Thyroid gland (tissue), 4 donors: ENCODE data around the gene FKBP9. TPM values are rescaled to one million over a fixed set of nuclear protein-coding genes. Genes with fewer than 3 reads are reported as not detected.

ENCODE experiments used
- DNase-seq, 2 donors: peaks; one replicate each; pipeline ENCODE4 v3.0.0-alpha.2; 2019
- H3K27ac ChIP-seq, 3 donors: fragments of 200-600 bp; sonication (generic); 1 replicate in 2 of 3; 2 replicates in 1 of 3; pipeline ENCODE4 v1.5.1; 2016 to 2019; ENCODE audit warnings: mild to moderate bottlenecking in 1 of 3, moderate library complexity in 1 of 3
- H3K27me3 ChIP-seq: fragments of 200-600 bp; sonication (generic); one replicate; pipeline ENCODE4 v1.5.1; 2019
- H3K36me3 ChIP-seq, 2 donors: fragments of 200-600 bp; sonication (generic); one replicate each; pipeline ENCODE4 v1.5.1; 2016 to 2019
- H3K4me1 ChIP-seq, 2 donors: fragments of 200-600 bp; sonication (generic); one replicate each; pipeline ENCODE4 v1.5.1; 2017 to 2019
- H3K4me3 ChIP-seq, 3 donors: fragments of 200-600 bp; sonication (generic); replicated peaks in 1 of 3; 1 replicate in 2 of 3; 2 replicates in 1 of 3; pipeline ENCODE4 v1.5.1; 2016; ENCODE audit warnings: mild to moderate bottlenecking in 1 of 3
- H3K9me3 ChIP-seq: fragments of 200-600 bp; sonication (generic); one replicate; pipeline ENCODE4 v1.5.1; 2017
- POLR2A ChIP-seq, 2 donors: fragments of 450-650 bp; IDR thresholded peaks; one replicate each; pipeline ENCODE4 v1.6.1; 2017; ENCODE audit warnings: antibody characterized with exemption in 2 of 2, mild to moderate bottlenecking in 2 of 2, moderate library complexity in 1 of 2
- WGBS, 2 donors: methylation state at CpG; one replicate each; pipeline ENCODE4 v1.1.5; 2017; 5-methylcytosine and 5-hydroxymethylcytosine counted together
- intact Hi-C: fragments of 100-400 bp; cut with DNase I; formaldehyde crosslinking; loops from one replicate; pipeline ENCODE4 v1.15.1; 2023
- total RNA-seq, 4 donors: library from RNA; depleted of rRNA; stranded (reverse); fragments of >200 nt; gene quantifications; one replicate each; pipeline ENCODE4 v1.2.3, GENCODE V29; 2016
- TF ChIP-seq, protein P1 (sequence below), 6 experiments: fragments of 200-600 bp in 3 of 6; fragments of 450-650 bp in 3 of 6; sonication (generic) in 3 of 6; IDR thresholded peaks; one replicate each; pipeline ENCODE4 v1.5.1; 2016 to 2019; ENCODE audit warnings: antibody characterized with exemption in 6 of 6, mild to moderate bottlenecking in 2 of 6, inconsistent platforms in 1 of 6, moderate library complexity in 1 of 6

Gene FKBP9, protein sequence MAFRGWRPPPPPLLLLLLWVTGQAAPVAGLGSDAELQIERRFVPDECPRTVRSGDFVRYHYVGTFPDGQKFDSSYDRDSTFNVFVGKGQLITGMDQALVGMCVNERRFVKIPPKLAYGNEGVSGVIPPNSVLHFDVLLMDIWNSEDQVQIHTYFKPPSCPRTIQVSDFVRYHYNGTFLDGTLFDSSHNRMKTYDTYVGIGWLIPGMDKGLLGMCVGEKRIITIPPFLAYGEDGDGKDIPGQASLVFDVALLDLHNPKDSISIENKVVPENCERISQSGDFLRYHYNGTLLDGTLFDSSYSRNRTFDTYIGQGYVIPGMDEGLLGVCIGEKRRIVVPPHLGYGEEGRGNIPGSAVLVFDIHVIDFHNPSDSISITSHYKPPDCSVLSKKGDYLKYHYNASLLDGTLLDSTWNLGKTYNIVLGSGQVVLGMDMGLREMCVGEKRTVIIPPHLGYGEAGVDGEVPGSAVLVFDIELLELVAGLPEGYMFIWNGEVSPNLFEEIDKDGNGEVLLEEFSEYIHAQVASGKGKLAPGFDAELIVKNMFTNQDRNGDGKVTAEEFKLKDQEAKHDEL
- total RNA-seq: 100 to 1,000 TPM in 3 of 4 donors, 10 to 100 TPM in 1; 94.7 to 139 (median 123) TPM

DNA sequence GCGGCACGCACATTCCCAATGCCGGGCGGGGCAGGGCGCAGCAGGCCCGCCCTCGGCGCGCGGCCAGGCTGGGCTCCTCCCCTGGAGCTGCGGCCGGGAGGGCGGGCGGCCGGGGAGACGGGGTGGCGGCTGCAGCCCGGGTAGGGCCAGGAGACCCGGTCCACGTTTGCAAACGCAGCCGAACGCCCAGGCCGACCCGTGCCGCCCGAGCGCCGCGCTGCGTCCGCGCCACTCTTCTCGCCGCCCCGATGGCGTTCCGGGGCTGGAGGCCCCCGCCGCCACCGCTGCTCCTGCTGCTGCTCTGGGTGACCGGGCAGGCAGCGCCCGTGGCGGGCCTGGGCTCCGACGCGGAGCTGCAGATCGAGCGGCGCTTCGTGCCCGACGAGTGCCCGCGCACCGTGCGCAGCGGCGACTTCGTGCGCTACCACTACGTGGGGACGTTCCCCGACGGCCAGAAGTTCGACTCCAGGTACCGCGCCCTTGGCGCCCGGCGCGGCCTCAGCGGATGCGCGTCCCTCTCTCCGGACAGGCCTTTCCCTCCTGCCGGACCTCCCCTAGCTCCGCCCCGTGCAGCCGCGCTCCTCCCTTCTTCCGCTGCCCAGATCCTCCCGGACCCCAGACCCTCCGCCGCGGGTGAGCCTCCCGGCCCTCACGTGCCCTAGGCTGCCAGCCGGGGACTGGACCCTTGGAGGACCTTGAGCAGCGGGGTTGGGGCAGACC is at the start of gene FKBP9:
FKBP9 (plus strand) TSS at position 115 of the 720 bp plus-strand sequence; CDS start at position 249, 134 bp downstream.
- Histone ChIP-seq H3K27me3 (no peaks in the 10 kb centered on the region), H3K4me1 (peaks cover 5 to 8% of the 10 kb centered on the region in 2 donors), H3K27ac (peak within 1 kb of the TSS; percentile 73 to 83 (median 79)), H3K36me3 (no peaks in the 10 kb centered on the region), H3K4me3 (peak within 1 kb of the TSS; percentile 21 to 96 (median 84)), H3K9me3 (no peaks in the 10 kb centered on the region)
- intact Hi-C loops: no loop called here
- TF ChIP-seq, protein P1, sequence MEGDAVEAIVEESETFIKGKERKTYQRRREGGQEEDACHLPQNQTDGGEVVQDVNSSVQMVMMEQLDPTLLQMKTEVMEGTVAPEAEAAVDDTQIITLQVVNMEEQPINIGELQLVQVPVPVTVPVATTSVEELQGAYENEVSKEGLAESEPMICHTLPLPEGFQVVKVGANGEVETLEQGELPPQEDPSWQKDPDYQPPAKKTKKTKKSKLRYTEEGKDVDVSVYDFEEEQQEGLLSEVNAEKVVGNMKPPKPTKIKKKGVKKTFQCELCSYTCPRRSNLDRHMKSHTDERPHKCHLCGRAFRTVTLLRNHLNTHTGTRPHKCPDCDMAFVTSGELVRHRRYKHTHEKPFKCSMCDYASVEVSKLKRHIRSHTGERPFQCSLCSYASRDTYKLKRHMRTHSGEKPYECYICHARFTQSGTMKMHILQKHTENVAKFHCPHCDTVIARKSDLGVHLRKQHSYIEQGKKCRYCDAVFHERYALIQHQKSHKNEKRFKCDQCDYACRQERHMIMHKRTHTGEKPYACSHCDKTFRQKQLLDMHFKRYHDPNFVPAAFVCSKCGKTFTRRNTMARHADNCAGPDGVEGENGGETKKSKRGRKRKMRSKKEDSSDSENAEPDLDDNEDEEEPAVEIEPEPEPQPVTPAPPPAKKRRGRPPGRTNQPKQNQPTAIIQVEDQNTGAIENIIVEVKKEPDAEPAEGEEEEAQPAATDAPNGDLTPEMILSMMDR (IDR thresholded peaks at IDR 0.05): no peak
- peak; percentile 2 to 80 for TF ChIP-seq POLR2A (IDR thresholded peaks at IDR 0.05)
- peak; percentile 73 to 78 for DNase-seq
- WGBS, 2 donors: 1 to 15% methylated on average over 6 to 26 of the region's 91 CpGs

DNA sequence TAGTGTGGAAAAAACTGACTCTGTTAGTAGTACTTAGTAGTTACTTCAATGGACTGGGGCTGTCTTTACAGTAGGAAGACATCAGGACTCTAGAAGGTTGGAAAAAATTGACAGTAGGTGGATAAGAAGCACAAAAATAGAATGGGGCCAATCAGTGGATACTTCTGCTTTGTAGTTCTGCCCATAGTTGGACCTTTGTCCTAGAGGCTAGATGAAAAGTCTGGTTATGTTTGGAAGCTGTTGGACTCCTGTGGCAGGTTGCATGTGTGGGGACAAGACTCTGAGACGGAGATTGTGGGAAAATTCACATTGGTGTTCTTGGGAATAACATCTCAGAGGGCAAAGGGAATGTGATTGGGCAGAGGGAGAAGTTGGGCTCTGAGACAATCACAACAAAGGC is 47.0 kb upstream of the FKBP9 start:
- Histone ChIP-seq H3K36me3 (no peaks in the 10 kb centered on the region), H3K9me3 (no peaks in the 10 kb centered on the region), H3K27ac (no peak overlapping the region), H3K4me1 (peaks cover 0 to 2% of the 10 kb centered on the region in 2 donors), H3K4me3 (no peak overlapping the region), H3K27me3 (no peaks in the 10 kb centered on the region)
- 79 to 93% methylated on average over 1 of the region's 1 CpG for WGBS, 2 donors
- DNase-seq: no peak
- intact Hi-C loops: no loop called here
- TF ChIP-seq, protein P1 (IDR thresholded peaks at IDR 0.05): no peak
- TF ChIP-seq POLR2A (IDR thresholded peaks at IDR 0.05): no peak

DNA sequence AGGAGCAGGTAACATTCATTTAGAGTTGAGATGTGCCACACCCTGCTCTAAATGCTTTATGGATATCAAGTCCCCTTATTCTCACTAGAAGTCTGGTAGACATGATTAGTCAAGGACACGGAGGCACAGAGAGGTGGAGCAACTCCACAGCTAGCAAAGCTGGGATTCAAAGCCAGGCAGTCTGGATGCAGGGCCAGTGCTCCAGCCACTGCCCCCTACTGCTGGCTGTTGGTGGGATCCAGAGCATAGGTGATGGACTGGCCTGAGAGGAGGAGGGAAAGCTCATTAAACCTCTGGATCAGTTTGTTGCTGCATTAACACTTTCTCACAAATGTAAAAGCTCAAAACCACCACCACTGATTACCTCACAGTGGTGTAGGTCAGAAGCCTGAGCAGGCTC is 43.1 kb upstream of the FKBP9 start:
- no peak for DNase-seq
- 88 to 93% methylated on average over 1 of the region's 1 CpG for WGBS, 2 donors
- no peak for TF ChIP-seq POLR2A (IDR thresholded peaks at IDR 0.05)
- TF ChIP-seq, protein P1 (IDR thresholded peaks at IDR 0.05): no peak
- Histone ChIP-seq H3K27me3 (no peaks in the 10 kb centered on the region), H3K36me3 (peaks cover 0 to 15% of the 10 kb centered on the region in 2 donors), H3K4me1 (no peaks in the 10 kb centered on the region), H3K4me3 (no peak overlapping the region), H3K27ac (no peak overlapping the region), H3K9me3 (no peaks in the 10 kb centered on the region)
- intact Hi-C loops: no loop called here

DNA sequence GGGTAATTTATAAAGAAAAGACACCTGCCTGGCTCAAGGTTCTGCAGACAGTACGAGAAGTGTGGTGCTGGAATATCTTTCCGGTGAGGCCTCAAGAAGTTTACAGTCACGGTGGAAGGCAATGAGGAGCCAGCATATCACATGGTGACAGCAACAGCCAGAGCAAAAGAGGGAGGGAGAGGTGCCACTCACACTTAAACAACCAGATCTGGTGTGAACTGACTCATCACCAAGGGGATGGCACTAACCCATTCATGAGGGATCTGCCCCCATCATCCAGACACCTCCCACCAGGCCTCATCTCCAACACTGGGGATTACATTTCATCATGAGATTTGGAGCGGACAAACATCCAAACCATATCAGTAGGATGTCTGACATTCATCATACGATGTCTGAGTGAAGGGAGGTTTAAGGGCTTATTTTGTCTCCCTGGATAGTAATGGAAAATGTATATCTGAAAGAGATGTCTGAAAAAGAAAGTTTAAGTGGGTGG is 42.2 kb upstream of the FKBP9 start:
- TF ChIP-seq, protein P1 (IDR thresholded peaks at IDR 0.05): no peak
- TF ChIP-seq POLR2A (IDR thresholded peaks at IDR 0.05): no peak
- no peak for DNase-seq
- WGBS, 2 donors: 97 to 98% methylated on average over 5 of the region's 5 CpGs
- Histone ChIP-seq H3K27me3 (no peaks in the 10 kb centered on the region), H3K27ac (no peak overlapping the region), H3K4me3 (no peak overlapping the region), H3K36me3 (peaks cover 0 to 15% of the 10 kb centered on the region in 2 donors), H3K9me3 (no peaks in the 10 kb centered on the region), H3K4me1 (no peaks in the 10 kb centered on the region)
- intact Hi-C loops: no loop called here
